DMS79 treated with DMSO at 0.1 percent for 48 hours (cell line): ENCODE results near the gene FOXF2.

Experiments used
- DNase-seq: peaks from one replicate; lab custom pipeline; 2025; lab: John Stamatoyannopoulos, UW

FOXF2 gene

DNA sequence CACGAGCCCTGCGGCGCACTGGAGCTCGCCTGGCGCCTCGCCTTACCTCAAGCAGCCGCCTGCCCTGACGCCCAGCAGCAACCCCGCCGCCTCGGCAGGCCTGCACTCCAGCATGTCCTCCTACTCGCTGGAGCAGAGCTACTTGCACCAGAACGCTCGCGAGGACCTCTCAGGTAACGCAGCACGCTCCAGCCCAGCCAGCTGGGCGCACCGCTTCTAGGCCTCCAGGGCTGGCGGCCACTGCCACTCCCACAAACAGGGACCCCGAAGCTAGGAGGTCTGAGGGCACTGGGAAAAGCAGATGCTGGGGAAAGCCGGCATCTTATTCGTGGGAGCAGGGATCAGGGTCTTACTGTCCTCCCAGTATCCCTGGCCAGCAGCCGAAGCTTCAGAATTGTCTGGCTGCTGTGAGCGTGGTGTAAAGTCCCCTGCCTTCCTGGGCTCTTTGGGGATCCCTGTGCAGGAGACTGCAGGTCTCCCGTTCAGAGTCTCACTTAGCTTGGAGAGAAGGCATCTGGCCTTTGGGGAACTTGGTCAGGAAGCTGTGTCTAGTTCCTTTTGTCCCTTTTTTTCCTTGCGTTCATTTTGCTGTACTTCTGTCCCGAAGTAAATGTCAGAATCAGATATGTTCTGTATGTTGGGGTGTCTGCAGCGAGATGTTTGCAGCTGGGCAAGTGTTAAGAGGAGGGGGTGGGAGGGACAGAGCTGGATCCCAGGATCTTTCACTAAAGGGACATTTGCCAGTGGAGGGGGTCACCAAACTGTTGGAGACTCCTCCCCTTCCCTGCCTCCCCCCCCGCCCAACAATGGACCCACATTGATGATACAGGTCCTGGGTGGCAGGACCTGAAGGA, 1.8 kb downstream of the FOXF2 start:
- DNase-seq, result no peak

DNA sequence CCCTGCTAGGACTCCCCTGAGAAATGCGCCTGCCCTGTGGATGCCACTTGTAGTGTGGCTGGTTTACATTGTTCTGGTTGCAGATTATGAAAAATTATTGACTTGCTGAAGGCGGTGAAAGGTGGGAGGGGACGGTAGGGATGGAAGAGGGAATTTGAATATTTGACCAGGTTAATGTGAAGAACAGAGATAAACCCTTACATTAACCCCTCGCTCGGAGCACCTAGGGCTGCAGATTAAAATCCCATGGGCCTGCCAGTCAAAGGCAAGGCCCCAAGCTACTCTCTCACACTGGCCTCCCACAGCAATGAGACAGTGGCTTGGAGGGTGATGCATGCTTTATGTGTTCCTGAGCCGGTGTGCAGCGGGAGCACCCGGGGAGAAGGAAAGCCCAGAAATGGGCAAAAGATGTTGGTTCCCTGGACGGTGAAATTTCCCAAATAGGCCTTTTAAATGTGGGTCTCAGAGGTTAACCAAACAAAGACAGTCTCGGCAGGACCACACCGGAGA, 2.5 kb downstream of the FOXF2 start:
- DNase-seq, result no peak

DNA sequence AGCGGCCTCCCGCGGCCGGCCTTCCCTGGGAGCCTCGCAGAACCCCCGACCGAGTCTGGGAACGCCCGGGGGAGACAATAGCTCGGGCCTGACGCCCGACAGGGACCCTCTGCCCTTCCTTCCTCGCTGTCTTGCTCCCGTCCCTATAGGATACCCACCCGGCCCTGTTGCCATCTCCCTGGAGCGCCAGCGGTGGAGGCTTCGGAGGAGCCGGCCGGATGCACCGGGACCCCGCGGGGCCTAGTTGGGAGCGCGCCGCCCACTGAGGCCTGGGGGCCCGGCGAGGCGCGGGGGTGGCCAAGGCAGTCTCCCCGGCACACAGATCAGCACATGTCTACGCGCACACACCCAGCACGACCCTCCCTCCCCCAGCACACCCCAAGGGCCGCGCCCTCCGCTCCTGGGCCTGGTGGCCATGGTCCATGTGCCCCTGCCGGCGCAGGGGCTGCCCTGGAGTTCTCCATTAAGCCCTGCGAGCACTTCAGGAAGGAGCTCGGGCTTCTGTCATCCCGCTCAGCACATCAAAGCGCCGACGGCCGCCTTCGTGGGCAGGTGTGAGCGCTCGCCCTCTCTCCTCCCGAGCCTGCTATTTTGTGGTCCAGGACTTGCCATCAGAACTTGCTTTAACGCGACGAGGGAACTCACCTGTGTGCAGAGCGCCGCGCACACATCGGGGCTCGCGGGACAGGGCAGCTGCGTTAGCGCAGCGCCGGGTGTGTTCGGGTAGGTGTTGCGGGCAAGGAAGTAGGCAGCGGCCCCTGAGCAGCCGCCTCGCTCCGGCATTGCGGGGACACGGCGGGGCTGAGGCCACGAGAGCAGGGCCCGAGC, 3.7 kb downstream of the FOXF2 start:
- DNase-seq, result no peak

DNA sequence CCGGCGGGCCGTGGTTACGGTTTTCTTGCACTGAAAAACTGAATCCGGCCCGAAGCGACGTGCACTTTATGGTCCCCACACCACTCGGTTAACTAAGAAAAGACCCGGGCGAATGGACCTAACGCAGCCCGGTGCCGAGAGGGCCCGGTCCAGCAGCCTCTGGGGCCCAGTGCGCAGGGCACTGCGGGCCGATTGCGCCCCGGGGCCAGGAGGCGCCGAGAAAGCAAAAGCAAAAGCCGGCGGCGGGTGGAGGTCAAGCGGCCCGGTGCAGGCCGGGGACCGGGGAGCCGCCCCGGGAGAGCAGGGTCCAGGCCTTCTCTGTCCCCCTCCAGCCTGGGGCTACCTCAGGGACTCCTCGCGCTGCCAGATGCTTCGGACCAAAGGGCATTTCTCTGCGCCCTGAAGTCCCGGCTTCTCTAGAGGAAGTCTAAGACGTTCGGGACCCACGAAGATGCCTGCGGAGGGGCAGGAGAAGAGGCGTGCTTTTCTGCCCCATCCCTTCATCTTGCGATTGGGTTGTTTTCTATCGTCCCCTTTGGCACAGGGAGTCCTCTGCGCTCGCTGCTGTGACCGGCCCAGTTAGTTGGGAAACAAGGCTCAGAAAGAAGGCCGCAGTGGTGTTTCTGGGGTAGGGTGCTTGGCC, 4.4 kb downstream of the FOXF2 start:
- DNase-seq, result no peak

DNA sequence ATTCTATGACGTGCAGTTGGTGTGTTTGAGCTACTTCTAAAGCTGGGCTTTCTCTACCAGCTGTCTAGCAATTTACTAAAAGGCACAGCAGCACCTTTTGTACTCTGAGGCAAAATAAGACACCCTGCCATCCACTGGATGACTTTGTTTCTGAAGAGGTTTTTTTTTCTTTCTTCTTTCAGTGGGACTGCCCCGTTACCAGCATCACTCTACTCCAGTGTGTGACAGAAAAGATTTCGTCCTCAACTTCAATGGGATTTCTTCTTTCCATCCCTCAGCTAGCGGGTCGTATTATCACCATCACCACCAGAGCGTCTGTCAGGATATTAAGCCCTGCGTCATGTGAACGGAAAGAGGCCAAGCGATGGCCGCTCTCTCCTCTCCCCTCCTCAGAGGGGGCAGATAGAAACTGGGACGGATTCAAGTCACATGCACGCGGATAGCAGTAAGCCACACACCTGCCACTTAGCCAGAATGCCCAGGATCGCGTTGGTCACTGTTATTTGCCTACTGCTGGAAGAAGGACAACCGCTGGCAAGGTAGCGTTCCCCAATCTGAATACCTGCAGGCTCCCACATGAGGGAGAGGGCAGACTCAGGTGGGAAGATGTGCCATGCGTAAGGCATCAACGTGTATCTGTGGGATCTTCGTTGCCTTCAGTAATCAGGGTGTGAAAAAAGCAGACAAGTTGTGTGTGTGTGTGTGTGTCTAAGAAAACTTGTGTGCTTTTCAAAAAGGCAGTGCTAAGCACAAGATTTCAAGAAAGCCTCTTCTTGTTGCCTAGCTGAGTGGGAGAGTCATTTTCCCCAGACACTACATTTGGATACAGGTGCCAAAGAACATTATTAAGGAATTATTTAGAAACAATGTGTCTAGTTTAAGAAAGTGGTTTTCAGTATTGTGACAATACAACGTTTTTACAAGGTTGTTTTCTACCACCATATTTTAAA, 5.4 kb downstream of the FOXF2 start:
- no peak for DNase-seq

DNA sequence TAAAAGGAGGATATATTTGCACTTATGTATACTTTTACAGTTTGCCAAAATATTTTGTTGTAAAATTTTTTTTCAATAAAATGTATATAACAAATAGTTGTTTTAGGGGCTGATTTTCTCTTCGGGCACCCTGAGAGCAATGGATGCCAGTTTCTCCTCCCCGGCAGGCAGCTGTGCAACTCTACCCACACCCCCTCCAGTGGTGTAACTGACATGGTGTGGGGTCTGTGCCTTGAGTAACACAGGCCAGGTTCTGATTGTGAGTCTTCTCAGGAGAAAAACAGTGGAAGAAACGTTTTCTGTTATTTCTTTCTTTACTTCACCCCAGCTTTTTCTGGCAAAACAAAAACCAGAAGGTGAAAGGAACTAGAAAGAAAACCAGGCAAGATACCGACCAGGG, 6.1 kb downstream of the FOXF2 start:
- no peak for DNase-seq

DNA sequence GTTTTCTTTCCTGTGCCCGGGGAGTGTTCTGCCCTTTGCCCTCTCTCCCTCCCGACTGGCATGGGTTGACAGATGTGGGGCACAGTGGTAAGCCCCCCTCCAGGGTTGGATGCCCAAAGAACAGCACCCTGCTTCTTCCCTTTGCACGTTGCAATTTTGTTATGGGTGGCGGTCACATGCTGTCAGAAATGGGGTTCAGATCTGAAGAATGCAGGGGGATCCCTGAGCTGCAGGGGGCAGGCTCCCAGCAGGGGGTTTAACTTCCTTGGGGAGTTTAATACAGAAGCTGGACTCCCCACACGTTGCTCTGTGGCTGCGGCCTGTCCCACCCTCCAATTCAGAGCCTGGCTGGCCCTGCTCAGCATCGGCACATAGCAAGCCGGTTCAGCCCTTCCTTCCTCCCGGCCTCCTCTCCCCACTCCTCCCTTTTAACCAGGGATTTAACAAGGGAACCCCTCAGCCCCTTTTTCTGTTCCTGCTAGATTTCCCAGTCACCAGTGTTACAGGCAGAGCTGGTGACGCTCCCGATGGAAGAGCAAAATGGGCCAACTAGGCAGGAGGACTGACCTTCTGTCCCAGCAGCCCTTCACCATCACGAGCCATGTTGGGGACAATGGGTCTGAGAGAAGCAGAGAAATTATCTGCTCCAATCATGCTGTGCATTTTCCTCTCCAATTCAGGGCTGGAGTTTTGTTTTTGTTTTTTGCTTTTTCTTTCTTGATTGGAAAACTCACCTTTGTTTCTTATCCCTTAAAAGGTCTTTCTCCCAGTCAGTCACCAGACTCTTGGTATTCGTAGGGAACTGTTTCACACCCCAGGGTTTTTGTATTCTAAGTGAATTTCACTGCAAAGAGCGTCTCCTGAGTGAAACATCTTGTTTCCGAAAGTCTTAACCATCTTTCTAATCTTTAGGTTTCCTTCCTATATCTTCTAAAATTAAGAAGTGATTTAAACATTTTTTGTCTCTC, 6.8 kb downstream of the FOXF2 start:
- no peak for DNase-seq

DNA sequence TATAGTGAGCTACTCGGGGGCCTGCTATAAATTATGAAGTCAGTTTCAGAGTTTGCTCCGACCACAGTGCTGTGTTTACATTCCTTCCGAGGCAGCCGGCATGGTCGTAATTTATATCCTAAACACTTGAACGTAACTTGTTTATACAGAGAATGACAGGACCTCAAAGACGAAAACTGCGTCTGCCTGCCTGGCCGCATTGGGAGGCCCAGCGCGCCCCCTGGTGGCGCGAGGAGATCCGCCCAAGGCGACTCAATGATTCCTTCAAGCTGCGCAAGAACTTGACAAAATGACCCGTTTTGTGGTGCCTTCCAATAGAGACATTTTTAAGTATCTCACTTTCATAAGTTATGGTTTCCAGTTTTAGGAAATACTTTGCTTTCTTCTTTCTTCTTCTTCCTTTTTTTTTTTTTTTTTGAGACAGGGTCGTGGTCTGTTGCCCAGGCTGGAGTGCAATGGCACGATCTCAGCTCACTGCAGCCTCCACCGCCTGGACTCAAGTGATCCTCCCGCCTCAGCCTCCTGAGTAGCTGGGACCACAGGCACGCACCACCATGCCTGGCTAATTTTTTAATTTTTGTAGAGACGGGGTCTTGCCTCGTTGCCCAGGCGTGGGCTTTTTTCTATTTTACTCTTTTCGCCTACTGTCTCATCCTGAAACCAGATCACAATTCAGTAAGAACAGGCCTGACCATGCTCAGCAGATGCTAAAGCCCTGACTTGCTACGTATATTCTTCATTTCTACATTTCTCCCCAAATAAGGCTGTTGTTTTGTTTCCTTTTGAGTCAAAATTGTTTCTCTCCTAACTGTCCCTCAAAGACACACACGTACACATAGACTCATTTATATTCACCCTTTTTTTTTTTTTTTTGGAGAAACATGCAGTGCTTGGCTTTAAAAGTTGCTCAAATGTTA, 7.8 kb downstream of the FOXF2 start:
- DNase-seq, result peak; percentile 3

DNA sequence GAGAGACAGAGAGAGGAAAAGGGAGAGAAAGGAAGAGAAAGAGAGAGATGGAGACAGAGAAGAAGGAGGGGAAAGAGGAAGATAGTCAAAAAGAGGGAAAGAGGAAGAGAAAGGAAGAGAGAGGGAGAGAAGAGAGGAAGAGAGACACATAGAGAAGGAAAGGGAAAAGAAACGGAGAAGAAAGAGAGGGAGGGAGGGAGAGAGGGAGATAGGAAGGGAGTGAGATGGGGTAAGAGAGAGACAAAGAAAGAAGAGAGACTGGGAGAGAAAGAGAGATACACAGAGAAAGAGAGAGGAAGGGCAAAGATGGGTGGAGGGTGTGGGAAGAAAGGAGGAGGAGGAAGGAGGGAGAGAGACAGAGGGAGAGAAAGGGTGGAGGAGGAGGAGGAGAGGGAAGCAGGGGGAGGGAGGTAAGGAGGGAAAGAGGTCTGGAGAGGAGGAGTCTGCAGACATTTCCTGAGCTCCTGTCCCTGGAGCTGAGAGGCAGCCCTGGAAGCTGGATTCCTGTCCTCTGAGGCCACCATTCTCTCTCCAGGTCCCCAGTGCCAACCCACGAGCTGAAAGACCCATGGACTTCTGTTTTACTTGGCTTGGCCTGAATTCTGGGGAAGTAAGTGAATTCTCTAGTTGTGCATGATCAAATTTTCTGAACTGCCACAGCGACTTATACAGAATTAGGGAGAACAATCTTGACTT, 9.9 kb downstream of the FOXF2 start:
- DNase-seq, result no peak

DNA sequence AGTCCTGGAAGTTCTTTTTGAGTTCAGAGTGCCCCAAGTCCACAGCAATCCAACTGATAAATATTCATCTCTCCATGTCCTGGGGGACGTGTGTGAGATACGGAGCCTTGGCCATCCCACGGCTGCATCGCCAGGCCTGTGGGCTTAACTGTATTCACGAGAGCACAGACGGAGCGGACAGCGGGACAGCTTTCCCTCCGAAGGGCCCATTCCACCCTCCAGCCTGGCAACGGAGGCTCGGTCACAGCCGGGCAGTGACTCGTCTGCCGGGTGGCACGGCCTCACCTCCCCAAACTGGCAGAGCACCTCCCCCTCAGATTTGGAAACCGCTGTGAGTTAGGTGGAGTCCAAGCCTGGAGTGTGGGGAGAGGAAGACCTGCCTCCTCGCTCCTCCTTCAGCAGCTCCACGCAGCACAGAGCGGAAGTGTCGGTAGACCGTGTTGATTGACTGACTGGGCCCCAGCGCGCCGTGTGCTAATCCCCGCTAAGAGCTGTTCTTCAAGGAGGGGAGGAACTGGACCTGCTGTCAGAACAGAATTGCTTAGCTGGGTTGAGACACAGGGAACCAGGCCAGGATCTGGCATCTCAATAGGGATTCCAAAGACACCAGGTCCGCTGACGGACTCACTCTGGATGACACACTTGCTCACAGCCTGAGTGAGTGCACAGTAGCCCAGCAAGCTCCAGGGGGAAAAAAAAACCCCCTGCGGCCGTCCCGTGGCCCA, 10.9 kb downstream of the FOXF2 start:
- DNase-seq, result no peak

DNA sequence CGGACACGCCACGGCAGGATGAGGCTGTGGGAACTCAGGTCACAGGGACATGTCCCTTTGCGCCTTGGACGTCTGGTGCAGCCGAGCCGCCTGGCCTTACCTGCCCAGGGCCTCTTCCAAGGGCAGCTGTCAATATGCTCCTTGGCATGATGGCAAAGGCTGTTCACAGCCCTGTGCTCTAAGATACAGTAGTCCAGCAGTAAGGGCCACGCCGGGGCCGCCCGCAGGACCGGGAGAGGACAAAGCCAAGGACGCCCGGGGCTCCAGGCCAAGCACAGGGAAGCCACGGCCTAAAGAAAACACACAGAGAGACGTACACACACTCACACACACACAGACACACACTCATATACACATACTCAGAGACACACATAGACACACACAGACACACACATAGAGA, 13.0 kb downstream of the FOXF2 start:
- no peak for DNase-seq

DNA sequence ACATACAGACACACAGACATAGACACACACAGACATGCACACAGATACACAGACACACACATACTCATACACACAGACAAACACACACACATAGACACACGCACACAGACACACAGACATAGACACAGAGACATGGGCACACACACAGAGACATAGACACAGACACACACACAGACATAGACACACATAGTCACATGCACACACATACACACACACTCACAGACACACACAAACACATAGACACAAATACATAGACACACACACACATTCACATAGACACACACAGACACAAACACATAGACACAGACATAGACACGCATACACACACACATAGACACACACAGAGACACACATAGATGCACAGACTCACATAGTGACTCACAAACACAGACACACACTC, 13.5 kb downstream of the FOXF2 start:
- DNase-seq, result no peak

DNA sequence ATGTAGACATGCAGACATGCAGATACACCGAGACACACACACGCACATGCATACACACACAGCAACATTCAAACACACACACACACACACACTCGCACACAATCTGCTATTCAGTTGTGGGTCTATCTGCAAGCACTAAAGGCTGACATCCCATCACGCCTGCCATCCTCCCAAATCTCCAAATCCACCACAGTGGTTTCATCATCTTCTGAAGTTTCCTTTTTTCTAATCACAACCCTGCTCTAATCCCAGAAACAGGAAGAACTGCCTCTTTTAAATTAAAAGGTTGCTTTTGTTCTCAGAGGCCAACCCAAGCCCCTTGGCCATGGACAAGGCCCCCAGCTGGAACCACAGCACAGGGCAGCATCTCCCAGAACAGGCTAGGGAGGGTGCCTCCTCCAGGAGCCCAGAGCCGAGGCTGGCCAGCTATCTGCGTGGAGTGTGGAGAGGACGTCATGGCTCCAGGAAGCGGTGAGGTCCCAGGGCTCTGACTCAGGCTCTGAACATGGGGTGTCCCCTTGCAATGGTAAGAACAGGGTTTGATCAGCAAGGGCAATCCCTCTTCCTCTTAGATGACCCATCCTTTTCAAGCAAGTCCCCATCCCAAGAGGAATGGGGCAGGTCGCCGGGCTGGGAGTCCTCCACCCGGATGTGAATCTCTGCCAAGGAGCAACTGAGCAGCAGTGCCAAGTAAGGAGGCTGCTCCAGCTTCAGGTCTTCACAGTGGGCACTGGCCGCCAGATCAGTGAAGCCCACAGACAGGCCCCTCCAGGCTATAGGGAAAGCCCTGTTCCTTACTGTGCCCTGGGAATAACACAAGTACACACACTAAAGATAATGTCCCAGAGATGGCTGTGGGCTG, 14.7 kb downstream of the FOXF2 start:
- no peak for DNase-seq

DNA sequence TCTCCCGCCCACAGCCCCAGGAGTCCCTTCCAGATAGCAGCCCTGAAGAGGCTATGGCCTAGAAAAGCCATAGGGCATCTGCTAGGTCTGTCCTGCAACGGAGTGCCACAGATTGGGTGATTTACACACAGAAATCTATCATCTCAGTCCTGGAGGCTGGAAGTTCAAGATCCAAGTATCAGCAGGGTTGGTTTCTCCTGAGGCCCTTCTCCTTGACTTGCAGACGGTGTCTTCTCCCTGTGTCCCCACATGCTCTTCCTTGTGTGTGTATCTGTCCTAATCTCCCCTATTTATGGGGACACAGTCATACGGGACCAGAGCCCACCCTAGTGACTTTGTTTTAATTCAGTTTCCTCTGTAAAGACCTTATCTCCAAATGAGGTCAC, 15.3 kb downstream of the FOXF2 start:
- no peak for DNase-seq

DNA sequence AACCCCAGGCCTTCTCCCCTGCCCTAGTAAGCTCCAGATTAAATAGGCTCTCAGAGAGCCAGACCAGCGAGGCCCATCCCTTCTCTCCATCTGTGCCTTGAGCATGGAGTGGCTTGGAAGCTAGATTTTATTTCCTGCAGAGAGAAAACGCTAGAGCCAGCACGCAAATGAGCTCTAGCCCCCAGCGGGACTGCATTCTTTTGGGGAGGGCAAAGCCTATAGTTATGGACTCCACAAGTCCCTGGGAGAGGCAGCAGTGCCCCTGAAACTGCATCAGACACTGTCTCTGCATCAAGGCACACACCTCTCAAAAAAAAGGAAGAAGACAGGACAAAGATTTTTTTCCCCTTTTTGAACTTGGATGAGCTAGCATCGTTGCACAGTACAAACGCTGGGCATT, 15.8 kb downstream of the FOXF2 start:
- no peak for DNase-seq

DNA sequence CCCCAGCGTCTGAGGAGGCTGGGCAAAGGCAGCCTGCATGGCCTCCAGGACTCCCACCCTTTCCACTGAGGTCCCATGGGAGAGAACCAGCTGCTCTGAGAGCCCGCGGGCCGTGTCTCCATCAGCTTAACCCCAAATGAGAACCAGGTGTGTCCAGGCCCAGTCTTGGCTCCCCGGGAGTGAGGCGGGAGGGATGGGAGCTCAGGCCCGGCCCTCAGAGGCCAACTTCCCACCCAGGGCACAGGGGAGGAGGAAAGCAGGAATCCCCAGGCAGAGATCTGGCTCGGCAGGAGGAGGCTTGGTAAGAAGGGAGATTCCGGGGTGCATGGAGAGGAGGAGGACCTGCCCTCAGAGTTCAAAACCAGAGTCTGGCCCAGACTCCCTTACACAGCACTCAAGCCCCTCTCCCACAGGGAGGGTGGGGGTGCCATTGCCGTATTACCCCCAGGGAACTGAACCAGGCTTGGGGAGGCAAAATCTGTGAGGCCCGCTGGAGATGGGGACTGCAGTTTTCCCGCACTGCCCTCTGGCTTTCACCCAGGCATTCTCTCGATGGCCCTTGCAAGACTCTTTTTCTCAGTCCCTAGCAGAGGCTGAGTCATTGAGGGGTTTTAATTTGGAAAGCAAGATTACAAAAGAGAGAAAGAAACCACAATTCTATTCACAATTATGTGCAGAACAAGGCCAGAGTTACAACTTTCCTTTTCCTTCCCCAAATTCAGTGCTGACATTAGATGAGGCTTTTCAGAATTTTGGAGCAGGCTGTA, 17.1 kb downstream of the FOXF2 start:
- DNase-seq, result no peak
